HG02852 (cell line): ENCODE measurements around the gene CTNNBIP1.

Experiments used
- ATAC-seq: cut with Tn5 transposase; IDR thresholded peaks from one replicate; pipeline ENCODE4 v1.9.1; 2021; ENCODE audit warnings: mild to moderate bottlenecking, moderate library complexity; ENCODE audit not compliant: unreplicated experiment

Gene CTNNBIP1

GRCh38 chr1:9881838-9882249 is 28.2 kb downstream of the CTNNBIP1 start:
- no peak for ATAC-seq

GRCh38 chr1:9878404-9878803 is 31.7 kb downstream of the CTNNBIP1 start:
- no peak for ATAC-seq

GRCh38 chr1:9877962-9878361 is 32.1 kb downstream of the CTNNBIP1 start:
- no peak for ATAC-seq

- ATAC-seq = no peak
Observed at GRCh38 chr1:9875636-9876000, 34.5 kb downstream of the CTNNBIP1 start.

GRCh38 chr1:9874959-9875635 is 35.0 kb downstream of the CTNNBIP1 start:
- no peak for ATAC-seq

GRCh38 chr1:9874412-9874811 is 35.7 kb downstream of the CTNNBIP1 start:
- no peak for ATAC-seq

- ATAC-seq = no peak
Observed at GRCh38 chr1:9873992-9874391, 36.1 kb downstream of the CTNNBIP1 start.

- ATAC-seq = no peak
Observed at GRCh38 chr1:9873385-9873784, 36.7 kb downstream of the CTNNBIP1 start.

GRCh38 chr1:9872430-9873165 is 37.5 kb downstream of the CTNNBIP1 start:
- ATAC-seq = no peak

GRCh38 chr1:9871707-9872425 is 38.2 kb downstream of the CTNNBIP1 start:
- no peak for ATAC-seq

GRCh38 chr1:9871021-9871420 is 39.0 kb downstream of the CTNNBIP1 start:
- no peak for ATAC-seq

GRCh38 chr1:9870572-9870971 is 39.5 kb downstream of the CTNNBIP1 start:
- ATAC-seq = no peak

- ATAC-seq = no peak
Observed at GRCh38 chr1:9869831-9870251, 40.2 kb downstream of the CTNNBIP1 start.

- ATAC-seq = no peak
Observed at GRCh38 chr1:9868244-9868590, 41.9 kb downstream of the CTNNBIP1 start.

GRCh38 chr1:9867408-9868243 is 42.4 kb downstream of the CTNNBIP1 start:
- ATAC-seq = peak; percentile 75

GRCh38 chr1:9866836-9867235 is 43.2 kb downstream of the CTNNBIP1 start:
- no peak for ATAC-seq

- ATAC-seq = no peak
Observed at GRCh38 chr1:9865724-9866123, 44.3 kb downstream of the CTNNBIP1 start.

- no peak for ATAC-seq
Observed at GRCh38 chr1:9863371-9863770, 46.7 kb downstream of the CTNNBIP1 start.

- ATAC-seq = no peak
Observed at GRCh38 chr1:9861360-9861759, 48.7 kb downstream of the CTNNBIP1 start.

- ATAC-seq = no peak
Observed at GRCh38 chr1:9860887-9861286, 49.2 kb downstream of the CTNNBIP1 start.
